Activated CD4-positive, alpha-beta T cell treated with anti-CD3 and anti-CD28 coated beads, Interleukin-2, amount 10 ng/mL, durations not matched to agents 7 days and 5 days (primary cell): ENCODE data around the gene ZHX3. TPM values are rescaled to one million over a fixed set of nuclear protein-coding genes. Genes with fewer than 3 reads are reported as not detected.
"Not testable (repeated sequence)": the region's sequence is repeated elsewhere in the genome, so short reads cannot be mapped to it uniquely, and the experiment has no call there.

Experiments used
- CTCF ChIA-PET: fragments of 350-600 bp; sonication (Branson Sonifier 250); formaldehyde crosslinking; loops from one replicate; lab custom pipeline; 2021; ENCODE audit warnings: antibody characterized with exemption; lab: Charles Lee
- POLR2A ChIA-PET: fragments of 350-600 bp; sonication (Branson Sonifier 250); formaldehyde crosslinking; loops from one replicate; lab custom pipeline; 2021; ENCODE audit warnings: antibody characterized with exemption; lab: Charles Lee
- DNase-seq: peaks from one replicate; pipeline ENCODE4 v3.0.0-alpha.2; 2020
- H3K27ac Mint-ChIP-seq: one replicate; pipeline ENCODE4 v1.8.0; 2021; ENCODE audit warnings: mild to moderate bottlenecking, moderate library complexity, mixed read lengths
- H3K27me3 Mint-ChIP-seq: one replicate; pipeline ENCODE4 v1.8.0; 2021; ENCODE audit warnings: mixed read lengths
- H3K36me3 Mint-ChIP-seq: one replicate; pipeline ENCODE4 v1.8.0; 2021; ENCODE audit warnings: low read depth, mixed read lengths
- H3K4me1 Mint-ChIP-seq: one replicate; pipeline ENCODE4 v1.8.0; 2021; ENCODE audit warnings: mixed read lengths
- H3K4me3 Mint-ChIP-seq: one replicate; pipeline ENCODE4 v1.8.0; 2021; ENCODE audit warnings: mild to moderate bottlenecking, moderate library complexity, mixed read lengths
- H3K9me3 Mint-ChIP-seq: one replicate; pipeline ENCODE4 v1.8.0; 2021; ENCODE audit warnings: mixed read lengths
- microRNA-seq: library from miRNA; unstranded; fragments of <30 nt; microRNA quantifications from one replicate; pipeline ENCODE4 v1.2.0, GENCODE V29; 2021; ENCODE audit warnings: borderline microRNAs expressed, borderline replicate concordance
- total RNA-seq, 2 experiments: library from RNA; stranded (reverse); gene quantifications; one replicate each; pipeline ENCODE4 v1.2.3, GENCODE V29; 2021

The ZHX3 gene
- total RNA-seq, 2 experiments from 2014 or later = 8.6 to 10.2 TPM

DNA sequence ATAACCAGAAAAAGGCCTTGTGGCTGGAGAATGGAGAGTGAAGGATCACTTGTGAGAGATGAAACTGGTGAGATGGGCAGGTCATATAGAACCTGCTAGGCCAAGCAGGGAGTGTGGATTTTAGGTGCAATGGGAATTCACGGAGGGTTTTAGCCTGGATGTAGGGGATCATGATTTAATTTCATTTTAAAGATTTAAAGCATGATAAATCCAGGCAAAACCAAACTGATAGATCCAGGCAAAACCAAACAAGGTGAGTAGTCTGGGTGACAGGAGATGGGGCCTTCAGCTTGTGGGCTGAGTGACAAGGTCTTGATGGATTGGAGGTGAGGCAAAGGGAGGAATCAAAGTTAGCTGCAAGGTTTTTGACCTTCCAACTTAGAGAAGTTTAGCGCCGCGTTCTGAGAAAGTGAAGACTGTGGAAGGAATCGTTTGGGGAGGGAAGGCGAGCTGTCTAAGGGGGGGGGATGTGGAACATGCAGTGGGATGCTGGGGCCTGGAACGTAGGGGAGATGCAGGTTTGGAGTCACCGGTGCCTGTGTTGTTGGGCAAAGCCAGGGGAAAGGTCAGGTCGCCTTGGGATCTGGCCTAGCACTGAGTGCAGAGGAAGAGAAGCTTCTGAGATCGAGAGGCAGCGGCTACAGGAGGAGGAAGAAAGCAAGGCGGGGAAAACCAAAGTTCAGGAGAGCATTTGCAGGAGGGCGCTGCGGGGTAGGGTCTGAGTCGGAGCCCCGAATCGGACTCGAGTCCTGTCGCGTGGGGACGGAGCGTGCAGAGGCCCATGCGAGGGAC, 181.4 kb downstream of the ZHX3 start:
- CTCF ChIA-PET = interaction anchor here (0.6 to 3.6 kb wide), 19 partner anchors 8 to 205 kb away, joined by 3 to 24 read pairs (median 5); partner anchors contain the start of gene LPIN3
- H3K4me3 Mint-ChIP-seq = peak overlapping the region; percentile 81
- peaks cover 54% of the 10 kb centered on the region for H3K4me1 Mint-ChIP-seq
- H3K9me3 Mint-ChIP-seq = no peaks in the 10 kb centered on the region
- peak overlapping the region; percentile 88 for H3K27ac Mint-ChIP-seq
- POLR2A ChIA-PET = interaction anchor here (0.5 to 0.6 kb wide), 2 partner anchors 21 to 153 kb away, joined by 3 to 9 read pairs; no protein-coding TSS in a partner anchor
- no peak for DNase-seq
- H3K36me3 Mint-ChIP-seq = peaks cover 31% of the 10 kb centered on the region
- H3K27me3 Mint-ChIP-seq = no peaks in the 10 kb centered on the region

DNA sequence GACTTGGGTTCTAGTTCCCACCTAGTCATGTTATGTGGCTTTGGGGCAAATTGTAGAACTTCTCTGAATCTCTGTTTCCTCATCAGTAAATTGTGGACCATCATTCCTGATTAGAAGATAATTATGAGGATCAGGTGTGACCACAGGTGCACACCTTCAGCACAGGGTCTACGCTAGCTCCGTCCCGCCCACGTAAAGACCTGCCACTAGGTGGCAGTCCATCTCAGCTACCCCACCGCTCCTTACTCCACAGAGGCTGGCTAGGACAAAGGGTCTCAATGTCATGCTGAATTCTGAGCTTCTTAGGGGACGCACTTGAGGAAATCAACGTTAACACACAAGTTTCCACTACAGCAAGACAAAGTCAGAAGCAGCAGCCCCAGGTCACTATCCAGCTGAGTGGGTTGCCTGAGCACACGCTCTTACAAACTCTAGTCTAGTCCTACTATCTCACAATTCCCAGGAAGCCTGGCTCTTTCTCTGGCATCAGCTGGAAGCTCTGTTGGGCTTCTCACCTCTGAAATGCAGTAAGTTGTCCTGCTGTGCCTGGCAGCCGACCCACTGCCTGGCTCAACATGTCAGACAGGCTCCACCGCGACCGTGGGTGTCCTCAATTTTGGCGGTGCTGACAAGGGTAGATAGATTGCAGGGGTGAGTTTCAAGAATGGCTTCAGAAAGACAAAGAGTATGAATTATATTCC, 182.2 kb downstream of the ZHX3 start:
- ChIA-PET POLR2A (interaction anchor here (0.8 kb wide), 1 partner anchor 90 kb away, joined by 3 read pairs; no protein-coding TSS in a partner anchor), CTCF (interaction anchor here (0.6 to 3.6 kb wide), 29 partner anchors 9 to 219 kb away, joined by 3 to 24 read pairs (median 3); partner anchors contain the start of gene LPIN3)
- Mint-ChIP-seq H3K4me3 (peak overlapping the region; percentile 81), H3K9me3 (no peaks in the 10 kb centered on the region), H3K27ac (no peak overlapping the region), H3K36me3 (peaks cover 24% of the 10 kb centered on the region), H3K4me1 (peaks cover 49% of the 10 kb centered on the region), H3K27me3 (no peaks in the 10 kb centered on the region)
- peak; percentile 68 for DNase-seq

DNA sequence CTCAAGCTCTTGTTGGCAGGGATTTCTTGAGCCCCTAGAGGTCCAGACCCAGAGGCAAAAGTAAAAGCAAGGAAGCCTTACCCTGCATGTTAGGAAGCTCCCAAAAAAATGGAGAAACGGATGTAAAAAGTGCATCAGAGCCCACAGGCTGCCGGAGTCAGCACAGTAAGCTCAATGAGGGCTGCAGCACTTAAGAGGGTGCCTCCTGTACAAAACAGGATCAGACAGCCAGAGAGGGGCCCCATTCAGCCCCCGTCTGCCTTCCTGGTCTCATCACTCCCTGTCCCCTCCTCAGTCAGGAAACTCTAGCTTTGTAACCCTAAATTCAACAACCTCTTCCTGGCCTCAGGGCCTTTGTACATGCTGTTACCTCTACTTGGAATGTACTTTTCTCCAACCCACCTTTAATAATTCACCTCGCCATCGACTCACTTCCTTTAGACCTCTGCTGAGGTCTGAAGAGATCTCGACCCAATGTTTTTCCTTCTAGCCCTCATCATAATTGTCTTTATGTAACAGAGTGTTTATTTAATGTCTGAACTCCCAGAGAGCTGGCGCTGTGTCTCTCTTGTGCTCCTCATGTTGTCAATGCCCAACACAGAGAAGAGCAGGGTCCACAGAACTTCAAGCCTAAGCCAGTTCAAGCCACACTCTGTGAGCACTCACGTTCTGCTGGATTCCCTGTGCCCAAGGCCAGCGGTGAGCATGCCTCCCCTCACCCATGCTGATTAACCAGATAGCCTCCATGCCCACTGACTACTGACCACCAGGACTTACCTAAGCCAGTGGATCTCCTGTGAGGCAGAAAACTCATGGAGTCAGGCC, 183.0 kb downstream of the ZHX3 start:
- H3K27ac Mint-ChIP-seq = peak overlapping the region; percentile 46
- DNase-seq = no peak
- H3K4me3 Mint-ChIP-seq = no peak overlapping the region
- CTCF ChIA-PET = interaction anchor here (0.6 to 3.6 kb wide), 29 partner anchors 9 to 220 kb away, joined by 3 to 24 read pairs (median 4); partner anchors contain the start of gene LPIN3
- H3K4me1 Mint-ChIP-seq = peaks cover 42% of the 10 kb centered on the region
- H3K9me3 Mint-ChIP-seq = no peaks in the 10 kb centered on the region
- POLR2A ChIA-PET = interaction anchor here (0.5 to 0.8 kb wide), 2 partner anchors 49 to 91 kb away, joined by 3 read pairs; no protein-coding TSS in a partner anchor
- H3K36me3 Mint-ChIP-seq = peaks cover 16% of the 10 kb centered on the region
- H3K27me3 Mint-ChIP-seq = no peaks in the 10 kb centered on the region

DNA sequence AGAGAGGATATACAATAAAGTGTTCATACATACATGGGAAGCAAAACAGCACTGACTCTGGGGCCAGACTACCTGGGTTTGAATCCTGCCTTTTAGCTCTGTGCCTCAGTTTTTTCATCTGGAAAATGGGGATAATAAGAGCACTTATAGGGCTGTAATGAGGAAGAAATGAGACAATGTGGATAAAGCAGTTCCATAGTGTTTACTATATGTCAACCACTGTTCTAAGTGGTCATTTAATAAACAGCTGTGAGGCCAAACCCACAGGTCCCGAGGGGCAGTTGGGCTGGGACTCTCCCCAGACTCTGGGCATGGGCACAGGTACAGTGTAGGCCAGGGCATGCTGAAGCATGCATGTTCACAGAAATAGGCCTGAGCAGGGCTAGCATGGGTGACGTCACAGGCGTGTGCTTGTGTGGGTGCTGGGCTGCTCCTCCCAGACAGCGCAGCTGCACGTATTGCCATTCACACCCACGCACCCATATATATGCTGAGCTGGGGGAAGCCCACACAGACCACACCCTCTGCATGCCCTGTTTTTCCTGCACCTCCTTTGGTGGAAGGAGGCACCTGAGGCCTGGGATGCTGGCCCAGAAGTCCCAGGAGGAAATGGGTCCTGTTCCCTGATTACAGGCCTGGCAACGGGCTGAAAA, 183.7 kb downstream of the ZHX3 start:
- ChIA-PET POLR2A (interaction anchor here (0.5 to 0.7 kb wide), 2 partner anchors 50 to 200 kb away, joined by 3 to 8 read pairs; no protein-coding TSS in a partner anchor), CTCF (interaction anchor here (0.6 to 3.6 kb wide), 15 partner anchors 8 to 207 kb away, joined by 3 to 24 read pairs (median 6); partner anchors contain the start of gene LPIN3)
- H3K27ac Mint-ChIP-seq = peak overlapping the region; percentile 46
- no peak overlapping the region for H3K4me3 Mint-ChIP-seq
- H3K27me3 Mint-ChIP-seq = no peaks in the 10 kb centered on the region
- peaks cover 11% of the 10 kb centered on the region for H3K36me3 Mint-ChIP-seq
- peak; percentile 39 for DNase-seq
- H3K4me1 Mint-ChIP-seq = peaks cover 41% of the 10 kb centered on the region
- no peaks in the 10 kb centered on the region for H3K9me3 Mint-ChIP-seq

DNA sequence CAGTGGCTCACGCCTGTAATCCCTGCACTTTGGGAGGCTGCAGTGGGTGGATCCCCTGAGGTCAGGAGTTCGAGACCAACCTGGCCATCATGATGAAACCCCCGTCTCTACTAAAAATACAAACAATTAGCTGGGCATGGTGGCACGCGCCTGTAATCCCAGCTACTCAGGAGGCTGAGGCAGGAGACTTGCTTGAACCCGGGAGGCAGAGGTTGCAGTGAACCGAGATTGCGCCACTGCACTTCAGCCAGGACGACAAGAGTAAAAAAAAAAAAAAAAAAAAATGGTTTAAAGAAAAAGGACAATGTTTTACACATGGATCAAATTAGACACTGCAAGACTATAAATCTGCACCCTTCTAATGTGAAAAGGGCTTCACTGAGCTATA, 185.1 kb downstream of the ZHX3 start:
- CTCF ChIA-PET = interaction anchor here (0.7 kb wide), 1 partner anchor 1099 kb away, joined by 5 read pairs; no protein-coding TSS in a partner anchor
- H3K27me3 Mint-ChIP-seq, POLR2A ChIA-PET, H3K9me3 Mint-ChIP-seq, H3K4me3 Mint-ChIP-seq, H3K27ac Mint-ChIP-seq, DNase-seq, H3K36me3 Mint-ChIP-seq: not testable (repeated sequence)
- H3K4me1 Mint-ChIP-seq = peaks cover 41% of the 10 kb centered on the region

DNA sequence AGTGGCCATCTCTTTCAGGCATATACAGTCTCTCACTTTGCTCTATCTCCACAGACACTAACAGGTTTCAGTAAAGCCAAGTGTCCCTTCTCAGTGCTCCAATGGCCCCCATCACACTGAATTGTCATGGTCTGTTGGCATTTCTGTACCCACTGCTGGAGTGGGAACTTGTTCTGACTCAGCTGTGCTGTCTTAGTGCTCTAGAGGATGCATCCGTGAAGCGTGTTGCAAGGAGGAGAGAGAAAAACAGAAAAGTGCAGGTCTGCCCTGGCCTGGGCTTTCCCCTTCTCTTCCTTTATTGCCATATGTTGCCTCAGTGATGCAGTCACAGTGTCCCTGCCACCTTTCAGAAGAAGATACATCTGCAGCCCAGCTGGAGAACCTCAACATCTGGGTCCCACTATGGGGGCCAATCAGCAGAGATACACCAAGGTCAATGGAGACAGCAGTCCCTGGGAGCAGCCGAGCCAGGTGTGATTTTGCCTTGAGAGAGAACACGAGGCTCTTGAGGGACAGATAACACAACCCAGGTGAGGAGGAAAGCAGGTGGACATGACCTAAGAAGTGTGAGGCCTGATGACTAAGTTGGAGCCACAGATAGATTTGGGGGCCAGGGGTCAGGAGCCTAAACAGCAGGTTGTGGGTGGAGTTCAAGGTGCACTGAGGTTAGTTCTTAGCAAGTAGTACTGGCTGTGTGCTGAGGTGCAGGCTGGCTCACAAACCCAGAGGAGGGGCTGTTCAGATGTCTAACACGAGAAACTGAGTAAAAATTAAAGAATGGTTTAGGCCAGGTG, 185.7 kb downstream of the ZHX3 start:
- H3K27ac Mint-ChIP-seq = no peak overlapping the region
- H3K4me1 Mint-ChIP-seq = peaks cover 41% of the 10 kb centered on the region
- H3K27me3 Mint-ChIP-seq = no peaks in the 10 kb centered on the region
- no peak for DNase-seq
- ChIA-PET POLR2A (no interaction called here), CTCF (no interaction called here)
- H3K4me3 Mint-ChIP-seq = no peak overlapping the region
- H3K9me3 Mint-ChIP-seq = peaks cover 2% of the 10 kb centered on the region
- H3K36me3 Mint-ChIP-seq = peaks cover 9% of the 10 kb centered on the region

Small RNA genes lying within 50 kb of the gene (microRNA-seq; reads per million reads assigned to microRNA genes)
- gene MIR6871 = not detected

Other genes starting within 250 kb of the ZHX3 start
- gene PLCG1, start 180.2 kb downstream of the ZHX3 start, total RNA-seq = 100 to 1,000 TPM; 395 to 443 TPM
- gene LPIN3, start 23.1 kb upstream of the ZHX3 start, total RNA-seq = 1 to 10 TPM; 4.3 to 4.6 TPM
- not detected for gene EMILIN3, start 49.1 kb upstream of the ZHX3 start, total RNA-seq